ENCODE results near the gene ZNF45. TPM values are rescaled to one million over a fixed set of nuclear protein-coding genes. Genes with fewer than 3 reads are reported as not detected.

The ZNF45 gene
- total RNA-seq, result 10 to 100 TPM in 1 of 2 experiments, 1 to 10 TPM in 1; 9.6 to 12.1 TPM

DNA sequence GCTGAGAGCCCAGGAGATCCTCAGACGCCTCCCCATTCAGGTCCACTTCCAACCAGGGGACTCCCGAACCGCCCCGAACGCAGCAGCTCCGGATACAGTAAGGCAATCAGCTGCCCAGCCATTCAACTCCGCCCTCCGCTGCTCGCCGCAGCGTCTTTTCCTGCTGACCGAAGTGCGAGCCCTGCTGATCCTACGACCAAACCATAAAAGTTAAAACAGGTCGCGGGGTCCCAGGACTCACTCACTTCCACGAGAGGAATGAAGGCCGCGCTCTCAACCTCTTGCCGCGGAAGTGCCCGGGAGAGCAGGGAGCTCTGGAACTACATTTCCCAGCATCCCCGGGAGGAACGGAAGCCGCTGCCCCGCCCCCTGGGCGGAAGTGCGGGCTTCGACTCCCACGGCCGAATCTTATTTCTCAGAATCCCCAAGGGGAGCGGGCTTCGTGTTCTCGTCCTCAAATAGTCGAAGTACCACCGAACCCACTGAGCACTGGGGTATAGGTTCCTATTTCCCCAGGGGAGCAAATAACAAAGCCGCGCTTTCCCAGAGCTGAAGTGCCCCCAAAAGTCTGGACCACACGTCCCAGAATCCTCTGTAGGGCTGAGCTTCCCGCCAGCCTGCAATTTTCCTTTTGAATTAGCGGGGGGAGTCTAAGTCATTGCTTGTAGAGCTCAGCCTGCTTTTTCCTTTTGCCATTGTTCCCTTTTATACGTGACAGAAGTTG is at the start of gene ZNF45:
ZNF45 (minus strand) TSS at position 298 of the 724 bp plus-strand sequence. CDS start 13,097 bp downstream, outside the sequence.
- peak within 1 kb of the TSS; percentile 91 for H3K27ac Mint-ChIP-seq
- intact Hi-C loops (cut with DNase I, micrococcal nuclease), result loop anchor here (1.0 to 10.0 kb wide), 13 partner anchors 16 to 565 kb away; partner anchors contain the start of genes ZNF155 (in 2 of the 2), ZNF224 (in 2 of the 2), ZNF283 (in 2 of the 2) and ZNF180 (in 1 of the 2)
- DNase-seq (peak; percentile 92), ATAC-seq (peak; percentile 95)
- ChIA-PET POLR2A (interaction anchor here (0.6 to 1.2 kb wide), 4 partner anchors 16 to 565 kb away, joined by 3 to 5 read pairs (median 4); partner anchors contain the start of genes ZNF180 and ZNF221), CTCF (interaction anchor here (0.7 to 1.6 kb wide), 6 partner anchors 10 to 160 kb away, joined by 3 to 7 read pairs (median 5); partner anchors contain the start of genes ZNF221 and ZNF230)
- H3K9me3 Mint-ChIP-seq (ENCODE audit: low read depth), result peaks cover 7% of the 10 kb centered on the region
- peaks cover 22% of the 10 kb centered on the region for H3K4me1 Mint-ChIP-seq
- peaks cover 32% of the 10 kb centered on the region for H3K36me3 Mint-ChIP-seq (ENCODE audit: low read depth)
- peak within 1 kb of the TSS; percentile 93 for H3K4me3 Mint-ChIP-seq
- H3K27me3 Mint-ChIP-seq, result no peaks in the 10 kb centered on the region

DNA sequence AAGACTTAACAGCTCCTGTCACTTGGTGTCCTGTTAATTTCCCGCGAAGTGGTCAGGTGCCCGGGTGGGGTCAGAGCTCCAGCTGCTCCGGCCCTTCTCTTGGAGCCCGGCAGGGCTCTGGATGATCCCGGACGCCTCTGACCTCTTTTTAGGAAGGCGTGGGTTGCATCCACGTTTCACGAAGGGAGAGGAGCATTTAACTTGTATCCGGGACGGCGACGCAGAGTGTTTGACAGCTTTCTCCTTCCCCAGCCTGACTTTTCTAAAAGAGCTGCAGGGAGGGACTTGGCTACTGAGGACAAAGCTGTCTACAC is 49.6 kb upstream of the ZNF45 start:
- Mint-ChIP-seq H3K36me3 (ENCODE audit: low read depth) (peaks cover 29% of the 10 kb centered on the region), H3K4me3 (peak overlapping the region; percentile 90), H3K4me1 (peaks cover 11% of the 10 kb centered on the region), H3K27ac (peak overlapping the region; percentile 92), H3K27me3 (no peaks in the 10 kb centered on the region), H3K9me3 (ENCODE audit: low read depth) (no peaks in the 10 kb centered on the region)
- CTCF ChIA-PET, result interaction anchor here (0.5 to 1.1 kb wide), 4 partner anchors 8 to 673 kb away, joined by 3 read pairs; no protein-coding TSS in a partner anchor
- peak; percentile 7 for ATAC-seq
- DNase-seq, result peak; percentile 21
- POLR2A ChIA-PET, result no interaction called here
- intact Hi-C loops (cut with DNase I, micrococcal nuclease), result loop anchor here (1.0 kb wide), 9 partner anchors 18 to 181 kb away; partner anchors contain the start of genes ZNF230 (in 2 of the 2), ZNF45 (in 2 of the 2), ZNF221 (in 1 of the 2) and ZNF222 (in 1 of the 2)

- CTCF ChIA-PET, result interaction anchor here (0.5 to 1.1 kb wide), 3 partner anchors 9 to 348 kb away, joined by 3 read pairs; no protein-coding TSS in a partner anchor
- no peaks in the 10 kb centered on the region for H3K27me3 Mint-ChIP-seq
- peaks cover 24% of the 10 kb centered on the region for H3K36me3 Mint-ChIP-seq (ENCODE audit: low read depth)
- DNase-seq (peak; percentile 82), ATAC-seq (peak; percentile 97)
- H3K4me3 Mint-ChIP-seq, result peak within 1 kb of the TSS; percentile 90
- intact Hi-C loops (cut with DNase I, micrococcal nuclease), result loop anchor here (1.0 kb wide), 9 partner anchors 18 to 181 kb away; partner anchors contain the start of genes ZNF230 (in 2 of the 2), ZNF45 (in 2 of the 2), ZNF221 (in 1 of the 2) and ZNF222 (in 1 of the 2)
- H3K4me1 Mint-ChIP-seq, result peaks cover 11% of the 10 kb centered on the region
- POLR2A ChIA-PET, result no interaction called here
- H3K9me3 Mint-ChIP-seq (ENCODE audit: low read depth), result no peaks in the 10 kb centered on the region
- H3K27ac Mint-ChIP-seq, result peak within 1 kb of the TSS; percentile 92
Measured at GRCh38 chr19:43983912-43984686, 49.0 kb upstream of the ZNF45 start, which contains the start of gene ZNF155. Gene ZNF155, plus strand, starts transcription at chr19:43984188. Its CDS starts 4,356 bp downstream, at chr19:43988544.

- DNase-seq (no peak), ATAC-seq (no peak)
- ChIA-PET POLR2A (no interaction called here), CTCF (no interaction called here)
- peak overlapping the region; percentile 37 for H3K27ac Mint-ChIP-seq
- intact Hi-C loops (cut with DNase I, micrococcal nuclease), result no loop called here
- H3K36me3 Mint-ChIP-seq (ENCODE audit: low read depth), result peaks cover 18% of the 10 kb centered on the region
- H3K27me3 Mint-ChIP-seq, result no peaks in the 10 kb centered on the region
- peak overlapping the region; percentile 61 for H3K4me3 Mint-ChIP-seq
- H3K9me3 Mint-ChIP-seq (ENCODE audit: low read depth), result no peaks in the 10 kb centered on the region
- H3K4me1 Mint-ChIP-seq, result peaks cover 11% of the 10 kb centered on the region
Measured at GRCh38 chr19:43983544-43983911, 48.4 kb upstream of the ZNF45 start.

GRCh38 chr19:43976732-43977131 is 41.6 kb upstream of the ZNF45 start:
- Mint-ChIP-seq H3K36me3 (ENCODE audit: low read depth) (peaks cover 4% of the 10 kb centered on the region), H3K27me3 (no peaks in the 10 kb centered on the region), H3K9me3 (ENCODE audit: low read depth) (peaks cover 31% of the 10 kb centered on the region), H3K4me3 (no peak overlapping the region), H3K27ac (no peak overlapping the region), H3K4me1 (no peaks in the 10 kb centered on the region)
- ChIA-PET POLR2A (no interaction called here), CTCF (no interaction called here)
- ATAC-seq (no peak), DNase-seq (no peak)
- intact Hi-C loops (cut with DNase I, micrococcal nuclease), result no loop called here

DNA sequence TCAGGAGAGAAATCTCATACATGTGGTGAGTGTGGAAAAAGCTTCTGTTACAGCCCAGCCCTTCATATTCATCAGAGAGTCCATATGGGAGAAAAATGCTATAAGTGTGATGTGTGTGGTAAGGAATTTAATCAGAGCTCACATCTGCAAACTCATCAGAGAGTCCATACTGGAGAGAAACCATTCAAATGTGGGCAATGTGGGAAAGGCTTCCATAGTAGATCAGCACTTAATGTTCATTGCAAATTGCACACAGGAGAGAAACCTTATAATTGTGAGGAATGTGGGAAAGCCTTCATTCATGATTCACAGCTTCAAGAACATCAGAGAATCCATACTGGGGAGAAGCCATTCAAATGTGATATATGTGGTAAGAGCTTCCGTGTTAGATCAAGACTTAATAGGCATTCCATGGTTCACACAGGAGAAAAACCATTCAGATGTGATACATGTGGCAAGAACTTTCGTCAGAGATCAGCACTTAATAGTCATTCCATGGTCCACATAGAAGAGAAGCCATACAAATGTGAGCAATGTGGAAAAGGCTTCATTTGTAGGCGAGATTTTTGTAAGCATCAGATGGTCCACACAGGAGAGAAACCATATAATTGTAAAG is 31.1 kb upstream of the ZNF45 start:
- intact Hi-C loops (cut with DNase I, micrococcal nuclease), result no loop called here

GRCh38 chr19:43960411-43960810 is 25.3 kb upstream of the ZNF45 start:
- Mint-ChIP-seq H3K4me3 (no peak overlapping the region), H3K27ac (no peak overlapping the region)
- ATAC-seq, result no peak

More for the DNA sequence above, 31.1 kb upstream of the ZNF45 start:
- no peaks in the 10 kb centered on the region for H3K4me1 Mint-ChIP-seq
- ChIA-PET CTCF (interaction anchor here (1.3 kb wide), 1 partner anchor 129 kb away, joined by 3 read pairs; no protein-coding TSS in a partner anchor), POLR2A (no interaction called here)
- no peak for ATAC-seq
- H3K27ac Mint-ChIP-seq, result no peak overlapping the region
- H3K9me3 Mint-ChIP-seq (ENCODE audit: low read depth), result peaks cover 44% of the 10 kb centered on the region
- no peaks in the 10 kb centered on the region for H3K27me3 Mint-ChIP-seq
- DNase-seq, result no peak
- H3K4me3 Mint-ChIP-seq, result no peak overlapping the region
- peaks cover 58% of the 10 kb centered on the region for H3K36me3 Mint-ChIP-seq (ENCODE audit: low read depth)

GRCh38 chr19:43957891-43958290 is 22.8 kb upstream of the ZNF45 start:
- Mint-ChIP-seq H3K9me3 (ENCODE audit: low read depth) (peaks cover 26% of the 10 kb centered on the region), H3K4me3 (no peak overlapping the region), H3K27ac (no peak overlapping the region), H3K4me1 (no peaks in the 10 kb centered on the region), H3K27me3 (no peaks in the 10 kb centered on the region), H3K36me3 (ENCODE audit: low read depth) (peaks cover 17% of the 10 kb centered on the region)
- ATAC-seq, result no peak
- DNase-seq, result no peak
- intact Hi-C loops (cut with DNase I, micrococcal nuclease), result no loop called here
- POLR2A ChIA-PET, result no interaction called here
- CTCF ChIA-PET, result no interaction called here

More at GRCh38 chr19:43960411-43960810, 25.3 kb upstream of the ZNF45 start:
- POLR2A ChIA-PET, result no interaction called here
- Mint-ChIP-seq H3K9me3 (ENCODE audit: low read depth) (peaks cover 31% of the 10 kb centered on the region), H3K36me3 (ENCODE audit: low read depth) (peaks cover 34% of the 10 kb centered on the region), H3K27me3 (no peaks in the 10 kb centered on the region), H3K4me1 (no peaks in the 10 kb centered on the region)
- CTCF ChIA-PET, result no interaction called here
- intact Hi-C loops (cut with DNase I, micrococcal nuclease), result no loop called here
- DNase-seq, result no peak

DNA sequence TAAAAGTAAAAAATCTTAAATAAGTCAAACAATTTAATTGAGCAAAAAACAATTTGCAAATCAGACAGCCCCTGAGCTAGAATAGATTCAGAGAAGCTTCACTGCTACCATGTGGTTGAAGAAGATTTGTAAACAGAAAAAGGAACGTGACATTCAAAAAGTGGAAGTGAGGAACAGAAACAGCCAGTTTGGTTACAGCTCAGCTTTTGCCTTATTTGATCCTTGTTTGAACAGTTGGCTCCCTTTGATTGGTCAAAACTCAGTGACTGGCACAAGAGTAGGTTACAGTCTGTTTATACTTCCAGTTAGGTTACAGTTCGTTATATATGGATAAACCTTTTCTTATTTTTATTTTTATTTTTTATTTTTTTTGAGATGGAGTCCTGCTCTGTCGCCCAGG is 21.7 kb upstream of the ZNF45 start:
- Mint-ChIP-seq H3K36me3 (ENCODE audit: low read depth) (peaks cover 12% of the 10 kb centered on the region), H3K27me3 (peaks cover 2% of the 10 kb centered on the region), H3K27ac (no peak overlapping the region), H3K4me3 (no peak overlapping the region), H3K4me1 (no peaks in the 10 kb centered on the region), H3K9me3 (ENCODE audit: low read depth) (peaks cover 28% of the 10 kb centered on the region)
- CTCF ChIA-PET, result no interaction called here
- intact Hi-C loops (cut with DNase I, micrococcal nuclease), result no loop called here
- no peak for DNase-seq
- POLR2A ChIA-PET, result no interaction called here
- ATAC-seq, result no peak

- Mint-ChIP-seq H3K36me3 (ENCODE audit: low read depth) (peaks cover 7% of the 10 kb centered on the region), H3K9me3 (ENCODE audit: low read depth) (peaks cover 29% of the 10 kb centered on the region), H3K4me3 (peak within 1 kb of the TSS; percentile 83), H3K27me3 (peaks cover 17% of the 10 kb centered on the region), H3K4me1 (peaks cover 6% of the 10 kb centered on the region), H3K27ac (peak within 1 kb of the TSS; percentile 85)
- POLR2A ChIA-PET, result interaction anchor here (1.1 kb wide), 1 partner anchor 16 kb away, joined by 5 read pairs; the partner anchor contains the start of gene ZNF45
- intact Hi-C loops (cut with DNase I, micrococcal nuclease), result loop anchor here in 1 of 2 experiments (1.0 to 2.0 kb wide), 12 partner anchors 16 to 354 kb away; partner anchors contain the start of genes ZNF155, ZNF222, ZNF224 and ZNF225
- CTCF ChIA-PET, result interaction anchor here (0.5 to 2.1 kb wide), 2 partner anchors 16 to 112 kb away, joined by 3 to 7 read pairs; partner anchors contain the start of gene ZNF45
- DNase-seq (peak; percentile 84), ATAC-seq (peak; percentile 95)
Measured at GRCh38 chr19:43950834-43951645, 16.0 kb upstream of the ZNF45 start, which contains the start of gene ZNF221. Gene ZNF221, plus strand, starts transcription at chr19:43951228. Its CDS starts 11,499 bp downstream, at chr19:43962727.
